Naive thymus-derived CD4-positive, alpha-beta T cell (primary cell): ENCODE results near the gene HIPK2. TPM values are rescaled to one million over a fixed set of nuclear protein-coding genes. Genes with fewer than 3 reads are reported as not detected.

Experiments used
- ATAC-seq: fragments of 150-1000 bp; cut with Tn5 transposase; 2 replicates; pipeline ENCODE4 v1.10.0; 2021; ENCODE audit warnings: mild to moderate bottlenecking, moderate library complexity
- CTCF ChIA-PET: fragments of 350-600 bp; sonication (Branson Sonifier 250); formaldehyde crosslinking; loops from one replicate; lab custom pipeline; 2021; ENCODE audit warnings: antibody characterized with exemption; lab: Charles Lee
- POLR2A ChIA-PET: fragments of 350-600 bp; sonication (Branson Sonifier 250); formaldehyde crosslinking; loops from one replicate; lab custom pipeline; 2021; ENCODE audit warnings: antibody characterized with exemption, inconsistent platforms; lab: Charles Lee
- DNase-seq, 9 donors: peaks; one replicate each; pipeline versions ENCODE4 v3.0.0 to v3.0.0-alpha.2; 2020 to 2022; ENCODE audit warnings: mixed read lengths in 1 of 9
- H3K27ac ChIP-seq: one replicate; pipeline ENCODE4 v1.7.0; 2013; ENCODE audit warnings: mild to moderate bottlenecking, low read depth, low read length, moderate library complexity
- H3K27me3 ChIP-seq, 2 donors: one replicate each; pipeline ENCODE4 v1.7.0; 2013; ENCODE audit warnings: low read length in 2 of 2, mild to moderate bottlenecking in 2 of 2, moderate library complexity in 2 of 2; ENCODE audit not compliant: control insufficient read depth in 2 of 2, insufficient read depth in 2 of 2
- H3K36me3 ChIP-seq, 3 experiments: 1 replicate in 2 of 3; 2 replicates in 1 of 3; pipeline ENCODE4 v1.7.0; 2013; ENCODE audit warnings: low read length in 3 of 3, mild to moderate bottlenecking in 3 of 3, moderate library complexity in 1 of 3; ENCODE audit not compliant: insufficient read depth in 3 of 3, control insufficient read depth in 2 of 3
- H3K4me1 ChIP-seq, 2 donors: one replicate each; pipeline ENCODE4 v1.7.0; 2013; ENCODE audit warnings: low read length in 2 of 2, mild to moderate bottlenecking in 2 of 2, moderate library complexity in 1 of 2; ENCODE audit not compliant: control insufficient read depth in 2 of 2, insufficient read depth in 2 of 2
- H3K4me3 ChIP-seq: 2 replicates; pipeline ENCODE4 v1.7.0; 2013; ENCODE audit warnings: mild to moderate bottlenecking, low read length
- H3K9me3 ChIP-seq, 3 experiments: 1 replicate in 2 of 3; 2 replicates in 1 of 3; pipeline ENCODE4 v1.7.0; 2013; ENCODE audit warnings: low read length in 3 of 3; ENCODE audit not compliant: control insufficient read depth in 2 of 3
- H3K27ac Mint-ChIP-seq, 9 donors: one replicate each; pipeline ENCODE4 v1.8.0; 2020 to 2022; ENCODE audit warnings: mixed read lengths in 9 of 9, mild to moderate bottlenecking in 8 of 9, moderate library complexity in 5 of 9, inconsistent platforms in 2 of 9
- H3K27me3 Mint-ChIP-seq, 5 donors: one replicate each; pipeline ENCODE4 v1.8.0; 2021 to 2022; ENCODE audit warnings: mixed read lengths in 5 of 5, mild to moderate bottlenecking in 1 of 5
- H3K36me3 Mint-ChIP-seq, 5 donors: one replicate each; pipeline ENCODE4 v1.8.0; 2020 to 2022; ENCODE audit warnings: mixed read lengths in 5 of 5, mild to moderate bottlenecking in 3 of 5, inconsistent platforms in 1 of 5
- H3K4me1 Mint-ChIP-seq, 7 donors: one replicate each; pipeline ENCODE4 v1.8.0; 2020 to 2022; ENCODE audit warnings: mixed read lengths in 7 of 7, mild to moderate bottlenecking in 3 of 7, inconsistent platforms in 1 of 7
- H3K4me3 Mint-ChIP-seq, 10 donors: one replicate each; pipeline ENCODE4 v1.8.0; 2020 to 2022; ENCODE audit warnings: mild to moderate bottlenecking in 10 of 10, mixed read lengths in 10 of 10, moderate library complexity in 6 of 10, inconsistent platforms in 2 of 10
- H3K9me3 Mint-ChIP-seq, 11 donors: one replicate each; pipeline ENCODE4 v1.8.0; 2020 to 2022; ENCODE audit warnings: mixed read lengths in 11 of 11, mild to moderate bottlenecking in 4 of 11, inconsistent platforms in 1 of 11, moderate library complexity in 1 of 11
- intact Hi-C, 2 donors: fragments of 100-400 bp; cut with micrococcal nuclease; formaldehyde crosslinking; loops; one replicate each; pipeline ENCODE4 v1.15.1; 2023
- polyA plus RNA-seq, 2 donors: library from polyadenylated mRNA; unstranded; fragments of 300-500 nt; fragmentation: Illumina TruSeq; gene quantifications; one replicate each; pipeline ENCODE4 v1.2.3, GENCODE V29; 2021
- total RNA-seq, 6 experiments: library from RNA in 5 of 6; stranded (reverse) in 5 of 6; gene quantifications; 1 replicate in 5 of 6; 2 replicates in 1 of 6; pipeline ENCODE4 v1.2.3 and lab custom pipeline; 2021 to 2026

The HIPK2 gene
- total and polyA plus RNA-seq, 7 experiments from 2014 or later = 4.6 to 44.0 (median 36.1) TPM

GRCh38 chr7:139585042-139585441 is 192.8 kb downstream of the HIPK2 start:
- no peak overlapping the region for H3K4me3 ChIP-seq
- H3K27ac ChIP-seq = no peak overlapping the region
- CTCF ChIA-PET = interaction anchor here (1.4 kb wide), 1 partner anchor 9 kb away, joined by 4 read pairs; no protein-coding TSS in a partner anchor
- Mint-ChIP-seq H3K27me3 (no peaks in the 10 kb centered on the region), H3K9me3 (peaks cover 0 to 2% (median 0%) of the 10 kb centered on the region in 11 donors), H3K27ac (no peak overlapping the region), H3K36me3 (peaks cover 2 to 59% (median 27%) of the 10 kb centered on the region in 5 donors), H3K4me3 (no peak overlapping the region), H3K4me1 (peaks cover 0 to 22% (median 15%) of the 10 kb centered on the region in 7 donors)
- no peaks in the 10 kb centered on the region for H3K9me3 ChIP-seq
- peaks cover 0 to 82% (median 5%) of the 10 kb centered on the region in 3 experiments for H3K36me3 ChIP-seq
- POLR2A ChIA-PET = no interaction called here
- ATAC-seq (no peak), DNase-seq (no peak)
- no peaks in the 10 kb centered on the region for H3K27me3 ChIP-seq
- intact Hi-C loops = no loop called here
- no peaks in the 10 kb centered on the region for H3K4me1 ChIP-seq

- no peaks in the 10 kb centered on the region for H3K27me3 ChIP-seq
- no peaks in the 10 kb centered on the region for H3K9me3 ChIP-seq
- H3K36me3 Mint-ChIP-seq = peaks cover 4 to 58% (median 26%) of the 10 kb centered on the region in 5 donors
- CTCF ChIA-PET = interaction anchor here (0.6 kb wide), 1 partner anchor 593 kb away, joined by 4 read pairs; no protein-coding TSS in a partner anchor
- peaks cover 0 to 22% (median 15%) of the 10 kb centered on the region in 7 donors for H3K4me1 Mint-ChIP-seq
- peaks cover 0 to 79% (median 5%) of the 10 kb centered on the region in 3 experiments for H3K36me3 ChIP-seq
- DNase-seq (no peak), ATAC-seq (no peak)
- H3K27me3 Mint-ChIP-seq = no peaks in the 10 kb centered on the region
- no peak overlapping the region for H3K4me3 ChIP-seq
- no peak overlapping the region for H3K27ac ChIP-seq
- intact Hi-C loops = no loop called here
- peaks cover 0 to 2% (median 0%) of the 10 kb centered on the region in 11 donors for H3K9me3 Mint-ChIP-seq
- H3K4me3 Mint-ChIP-seq = no peak overlapping the region
- H3K27ac Mint-ChIP-seq = peak overlapping the region in 5 of 9 donors; percentile 4 to 74 (median 49)
- POLR2A ChIA-PET = no interaction called here
- no peaks in the 10 kb centered on the region for H3K4me1 ChIP-seq
These were observed 193.8 kb downstream of the HIPK2 start for GRCh38 chr7:139583826-139584553.

- H3K27ac ChIP-seq = no peak overlapping the region
- ChIA-PET POLR2A (no interaction called here), CTCF (interaction anchor here (0.8 to 2.4 kb wide), 2 partner anchors 19 to 81 kb away, joined by 3 to 7 read pairs; no protein-coding TSS in a partner anchor)
- Mint-ChIP-seq H3K36me3 (peaks cover 7 to 58% (median 23%) of the 10 kb centered on the region in 5 donors), H3K27ac (peak overlapping the region in 7 of 9 donors; percentile 45 to 82 (median 61)), H3K4me1 (peaks cover 0 to 22% (median 15%) of the 10 kb centered on the region in 7 donors), H3K27me3 (no peaks in the 10 kb centered on the region), H3K4me3 (no peak overlapping the region), H3K9me3 (peaks cover 0 to 2% (median 0%) of the 10 kb centered on the region in 11 donors)
- H3K36me3 ChIP-seq = peaks cover 0 to 76% (median 5%) of the 10 kb centered on the region in 3 experiments
- H3K4me1 ChIP-seq = no peaks in the 10 kb centered on the region
- H3K9me3 ChIP-seq = no peaks in the 10 kb centered on the region
- DNase-seq (no peak), ATAC-seq (no peak)
- no peaks in the 10 kb centered on the region for H3K27me3 ChIP-seq
- intact Hi-C loops = no loop called here
- H3K4me3 ChIP-seq = no peak overlapping the region
These were observed 195.1 kb downstream of the HIPK2 start for GRCh38 chr7:139582671-139583155.

- POLR2A ChIA-PET = no interaction called here
- Histone ChIP-seq H3K4me3 (no peak overlapping the region), H3K9me3 (no peaks in the 10 kb centered on the region), H3K27me3 (no peaks in the 10 kb centered on the region), H3K4me1 (no peaks in the 10 kb centered on the region), H3K36me3 (peaks cover 0 to 79% (median 5%) of the 10 kb centered on the region in 3 experiments), H3K27ac (no peak overlapping the region)
- intact Hi-C loops = no loop called here
- Mint-ChIP-seq H3K4me3 (no peak overlapping the region), H3K27me3 (no peaks in the 10 kb centered on the region), H3K36me3 (peaks cover 4 to 58% (median 23%) of the 10 kb centered on the region in 5 donors), H3K9me3 (peaks cover 0 to 2% (median 0%) of the 10 kb centered on the region in 11 donors), H3K27ac (peak overlapping the region in 1 of 9 donors; percentile 71), H3K4me1 (peaks cover 0 to 22% (median 15%) of the 10 kb centered on the region in 7 donors)
- ATAC-seq (no peak), DNase-seq (no peak)
- CTCF ChIA-PET = interaction anchor here (0.8 to 2.4 kb wide), 2 partner anchors 20 to 80 kb away, joined by 3 to 7 read pairs; no protein-coding TSS in a partner anchor
These were observed 195.6 kb downstream of the HIPK2 start for GRCh38 chr7:139582130-139582650.

GRCh38 chr7:139580435-139580834 is 197.4 kb downstream of the HIPK2 start:
- Histone ChIP-seq H3K4me3 (no peak overlapping the region), H3K4me1 (no peaks in the 10 kb centered on the region), H3K27ac (no peak overlapping the region), H3K36me3 (peaks cover 0 to 78% (median 5%) of the 10 kb centered on the region in 3 experiments), H3K27me3 (no peaks in the 10 kb centered on the region), H3K9me3 (no peaks in the 10 kb centered on the region)
- ChIA-PET POLR2A (no interaction called here), CTCF (interaction anchor here (0.5 to 2.4 kb wide), 2 partner anchors 21 to 562 kb away, joined by 5 to 7 read pairs; no protein-coding TSS in a partner anchor)
- intact Hi-C loops = no loop called here
- Mint-ChIP-seq H3K27ac (peak overlapping the region in 1 of 9 donors; percentile 86), H3K9me3 (peaks cover 0 to 2% (median 0%) of the 10 kb centered on the region in 11 donors), H3K4me1 (peaks cover 0 to 22% (median 15%) of the 10 kb centered on the region in 7 donors), H3K4me3 (no peak overlapping the region), H3K36me3 (peaks cover 4 to 53% (median 12%) of the 10 kb centered on the region in 5 donors), H3K27me3 (no peaks in the 10 kb centered on the region)
- no peak for DNase-seq
- no peak for ATAC-seq

GRCh38 chr7:139576179-139576973 is 201.4 kb downstream of the HIPK2 start:
- intact Hi-C loops = no loop called here
- Mint-ChIP-seq H3K27ac (peak overlapping the region in 1 of 9 donors; percentile 34), H3K9me3 (no peaks in the 10 kb centered on the region), H3K4me1 (peaks cover 0 to under 1% (median 0%) of the 10 kb centered on the region in 7 donors), H3K4me3 (no peak overlapping the region), H3K27me3 (no peaks in the 10 kb centered on the region), H3K36me3 (peaks cover 6 to 57% (median 17%) of the 10 kb centered on the region in 5 donors)
- DNase-seq (no peak), ATAC-seq (no peak)
- no peaks in the 10 kb centered on the region for H3K27me3 ChIP-seq
- ChIA-PET CTCF (interaction anchor here (0.6 kb wide), 1 partner anchor 728 kb away, joined by 4 read pairs; no protein-coding TSS in a partner anchor), POLR2A (no interaction called here)
- no peak overlapping the region for H3K4me3 ChIP-seq
- H3K36me3 ChIP-seq = peaks cover 0 to 76% (median 3%) of the 10 kb centered on the region in 3 experiments
- H3K9me3 ChIP-seq = no peaks in the 10 kb centered on the region
- H3K4me1 ChIP-seq = no peaks in the 10 kb centered on the region
- H3K27ac ChIP-seq = no peak overlapping the region
